Hepatocyte (in vitro differentiated cells): ENCODE data around the gene TTLL10.

Experiments
- EZH2 ChIP-seq: fragments of 200-600 bp; sonication (generic); IDR thresholded peaks from 2 replicates; pipeline ENCODE4 v1.6.1; 2016; ENCODE audit warnings: antibody characterized with exemption, mild to moderate bottlenecking, borderline replicate concordance
- EZH2phosphoT487 ChIP-seq: fragments of 200-600 bp; sonication (generic); IDR thresholded peaks from one replicate; pipeline ENCODE4 v1.6.1; 2018; ENCODE audit warnings: antibody characterized with exemption, mild to moderate bottlenecking, low read depth, moderate library complexity; ENCODE audit not compliant: unreplicated experiment, severe bottlenecking
- TF ChIP-seq, protein P1 (sequence below): fragments of 200-600 bp; sonication (generic); IDR thresholded peaks from 2 replicates; pipeline ENCODE4 v1.5.1; 2016; ENCODE audit warnings: antibody characterized with exemption, mild to moderate bottlenecking; ENCODE audit not compliant: poor library complexity

DNA sequence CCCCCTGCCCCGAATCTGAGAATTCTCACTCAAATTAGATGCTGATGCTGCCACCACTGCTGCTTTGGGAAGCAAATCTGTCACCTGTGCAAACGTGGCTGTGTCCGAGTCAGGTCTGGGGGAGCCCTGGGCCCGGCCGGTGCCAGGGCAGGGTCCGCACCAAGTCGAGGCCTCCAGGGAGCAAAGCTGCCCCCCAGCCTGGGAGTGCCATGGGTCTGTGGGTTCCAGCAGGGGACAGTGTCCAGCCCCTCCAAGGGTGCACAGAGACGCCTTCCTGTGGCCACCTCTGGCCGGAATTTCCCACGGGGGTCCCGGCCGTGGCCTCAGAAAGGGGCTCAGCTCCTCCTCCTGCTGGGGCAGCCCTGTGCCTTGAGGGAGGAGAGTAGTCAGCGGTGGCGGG, 27.7 kb upstream of the TTLL10 start:
- no peak for TF ChIP-seq EZH2
- TF ChIP-seq, protein P1, sequence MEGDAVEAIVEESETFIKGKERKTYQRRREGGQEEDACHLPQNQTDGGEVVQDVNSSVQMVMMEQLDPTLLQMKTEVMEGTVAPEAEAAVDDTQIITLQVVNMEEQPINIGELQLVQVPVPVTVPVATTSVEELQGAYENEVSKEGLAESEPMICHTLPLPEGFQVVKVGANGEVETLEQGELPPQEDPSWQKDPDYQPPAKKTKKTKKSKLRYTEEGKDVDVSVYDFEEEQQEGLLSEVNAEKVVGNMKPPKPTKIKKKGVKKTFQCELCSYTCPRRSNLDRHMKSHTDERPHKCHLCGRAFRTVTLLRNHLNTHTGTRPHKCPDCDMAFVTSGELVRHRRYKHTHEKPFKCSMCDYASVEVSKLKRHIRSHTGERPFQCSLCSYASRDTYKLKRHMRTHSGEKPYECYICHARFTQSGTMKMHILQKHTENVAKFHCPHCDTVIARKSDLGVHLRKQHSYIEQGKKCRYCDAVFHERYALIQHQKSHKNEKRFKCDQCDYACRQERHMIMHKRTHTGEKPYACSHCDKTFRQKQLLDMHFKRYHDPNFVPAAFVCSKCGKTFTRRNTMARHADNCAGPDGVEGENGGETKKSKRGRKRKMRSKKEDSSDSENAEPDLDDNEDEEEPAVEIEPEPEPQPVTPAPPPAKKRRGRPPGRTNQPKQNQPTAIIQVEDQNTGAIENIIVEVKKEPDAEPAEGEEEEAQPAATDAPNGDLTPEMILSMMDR: no peak
- TF ChIP-seq EZH2phosphoT487: no peak
